Type B pancreatic cell (in vitro differentiated cells): ENCODE measurements around the gene CRK. TPM values are rescaled to one million over a fixed set of nuclear protein-coding genes. Genes with fewer than 3 reads are reported as not detected.

Experiments
- DNase-seq: peaks from one replicate; pipeline ENCODE4 v3.0.0; 2021; ENCODE audit warnings: mixed read lengths; ENCODE audit not compliant: unreplicated experiment; ENCODE audit errors: extremely low spot score
- H3K27ac Mint-ChIP-seq: 2 replicates; pipeline ENCODE4 v1.8.0; 2021; ENCODE audit warnings: mild to moderate bottlenecking, mixed read lengths
- H3K27me3 Mint-ChIP-seq: 2 replicates; pipeline ENCODE4 v1.8.0; 2021; ENCODE audit warnings: mixed read lengths
- H3K36me3 Mint-ChIP-seq: 2 replicates; pipeline ENCODE4 v1.8.0; 2021; ENCODE audit warnings: mixed read lengths
- H3K4me1 Mint-ChIP-seq: one replicate; pipeline ENCODE4 v1.8.0; 2021; ENCODE audit warnings: mixed read lengths; ENCODE audit not compliant: unreplicated experiment
- H3K4me3 Mint-ChIP-seq: 2 replicates; pipeline ENCODE4 v1.8.0; 2021; ENCODE audit warnings: mild to moderate bottlenecking, mixed read lengths
- H3K9me3 Mint-ChIP-seq: 2 replicates; pipeline ENCODE4 v1.8.0; 2021; ENCODE audit warnings: mixed read lengths
- CTCF ChIP-seq: fragments of 200-600 bp; sonication (generic); conservative IDR thresholded peaks from 2 replicates; pipeline ENCODE4 v1.5.0; 2021; ENCODE audit warnings: antibody characterized with exemption, mild to moderate bottlenecking
- long read RNA-seq: library from polyadenylated mRNA; unstranded; transcript quantifications from one replicate; pipeline ENCODE4 v2.0.0, GENCODE V29; 2020
- total RNA-seq: library from RNA; stranded (reverse); gene quantifications from 2 replicates; pipeline ENCODE4 v1.2.1, GENCODE V29; 2021; ENCODE audit warnings: low replicate concordance

Gene CRK
- total RNA-seq = 49.5 and 53.6 TPM in 2 replicates
- long read RNA-seq, partial matches to known transcripts = 4 of 18 reads
- long read RNA-seq, other reads (novel, unspliced or antisense) = 10 of 18 reads

DNA sequence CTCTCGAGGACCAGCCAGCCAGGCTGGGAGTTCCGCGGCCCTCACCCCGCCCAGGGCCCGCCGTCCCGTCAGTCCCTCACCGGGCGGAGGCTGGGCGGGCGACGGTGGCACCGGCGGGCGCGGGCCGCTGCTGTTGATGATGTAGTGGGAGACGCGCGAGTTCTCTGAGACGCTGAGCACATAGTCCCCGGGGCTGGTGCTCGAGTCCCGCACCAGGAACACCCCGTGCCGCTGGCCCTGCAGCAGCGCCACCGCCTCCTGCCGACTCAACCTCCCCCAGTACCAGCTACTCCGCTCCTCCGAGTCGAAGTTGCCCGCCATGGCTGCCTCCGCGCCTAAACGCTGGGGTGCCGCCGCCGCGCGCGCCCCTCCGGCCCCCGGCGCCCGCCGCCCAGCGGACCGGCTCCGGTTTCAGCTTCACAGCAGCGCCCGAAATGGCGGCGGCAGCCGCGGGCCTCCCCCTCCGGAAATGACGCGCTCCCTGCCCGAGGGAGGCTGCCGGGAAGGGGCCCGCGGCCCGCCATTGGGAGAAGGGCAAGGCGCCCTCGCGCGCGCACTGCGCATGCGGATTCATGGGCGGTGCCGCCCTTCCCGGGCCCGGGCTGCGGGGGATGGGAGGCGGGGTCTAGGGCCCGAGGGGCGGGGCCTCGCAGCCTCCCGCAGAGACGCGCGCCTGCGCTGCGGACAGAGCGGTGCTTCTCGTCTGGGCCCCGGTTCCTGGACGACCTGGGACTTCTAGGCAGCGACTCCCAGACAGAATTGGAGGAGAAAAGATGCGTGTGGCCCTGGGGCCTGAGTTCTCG, at the start of gene CRK:
Gene CRK (minus strand): TSS at position 436 of the 803 bp plus-strand sequence. CDS start 115 bp downstream, at position 321.
- DNase-seq = peak; percentile 100
- no peaks in the 10 kb centered on the region for H3K9me3 Mint-ChIP-seq
- no peak for TF ChIP-seq CTCF
- H3K36me3 Mint-ChIP-seq = no peaks in the 10 kb centered on the region
- H3K4me3 Mint-ChIP-seq = peak within 1 kb of the TSS; percentile 93
- peaks cover 23% of the 10 kb centered on the region for H3K4me1 Mint-ChIP-seq
- H3K27ac Mint-ChIP-seq = peak within 1 kb of the TSS; percentile 95
- H3K27me3 Mint-ChIP-seq = no peaks in the 10 kb centered on the region

- Mint-ChIP-seq H3K9me3 (no peaks in the 10 kb centered on the region), H3K4me1 (peaks cover 12% of the 10 kb centered on the region), H3K27ac (no peak overlapping the region), H3K36me3 (peaks cover 4% of the 10 kb centered on the region), H3K27me3 (no peaks in the 10 kb centered on the region), H3K4me3 (no peak overlapping the region)
- no peak for DNase-seq
- no peak for TF ChIP-seq CTCF
Observed at GRCh38 chr17:1505586-1505985, 49.6 kb upstream of the CRK start.

DNA sequence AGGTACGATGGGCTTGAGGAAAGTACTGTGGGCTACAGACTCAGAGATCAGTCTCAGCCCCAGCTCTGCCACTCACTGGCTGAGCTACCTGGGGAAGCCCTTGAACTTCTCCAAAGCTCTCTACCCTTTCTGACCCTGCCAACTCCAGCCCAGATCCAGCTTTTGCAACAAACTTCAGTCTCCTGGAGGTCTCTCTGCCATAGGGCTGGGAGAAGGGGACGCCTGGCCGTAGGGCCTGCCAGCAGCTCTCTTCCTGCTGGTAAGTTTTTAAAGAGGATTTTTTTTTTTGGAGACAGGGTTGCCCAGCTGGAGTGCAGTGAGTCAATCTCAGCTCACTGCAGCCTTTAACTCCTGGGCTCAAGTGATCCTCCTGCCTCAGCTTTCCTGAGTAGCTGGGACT, 48.8 kb upstream of the CRK start:
- DNase-seq = no peak
- Mint-ChIP-seq H3K9me3 (no peaks in the 10 kb centered on the region), H3K27ac (no peak overlapping the region), H3K4me3 (no peak overlapping the region), H3K27me3 (no peaks in the 10 kb centered on the region), H3K36me3 (peaks cover 4% of the 10 kb centered on the region), H3K4me1 (peaks cover 12% of the 10 kb centered on the region)
- no peak for TF ChIP-seq CTCF

- Mint-ChIP-seq H3K4me3 (no peak overlapping the region), H3K36me3 (no peaks in the 10 kb centered on the region), H3K4me1 (peaks cover 5% of the 10 kb centered on the region), H3K27ac (no peak overlapping the region), H3K27me3 (no peaks in the 10 kb centered on the region), H3K9me3 (no peaks in the 10 kb centered on the region)
- no peak for DNase-seq
- TF ChIP-seq CTCF = no peak
Observed at GRCh38 chr17:1503699-1504098, 47.7 kb upstream of the CRK start.

DNA sequence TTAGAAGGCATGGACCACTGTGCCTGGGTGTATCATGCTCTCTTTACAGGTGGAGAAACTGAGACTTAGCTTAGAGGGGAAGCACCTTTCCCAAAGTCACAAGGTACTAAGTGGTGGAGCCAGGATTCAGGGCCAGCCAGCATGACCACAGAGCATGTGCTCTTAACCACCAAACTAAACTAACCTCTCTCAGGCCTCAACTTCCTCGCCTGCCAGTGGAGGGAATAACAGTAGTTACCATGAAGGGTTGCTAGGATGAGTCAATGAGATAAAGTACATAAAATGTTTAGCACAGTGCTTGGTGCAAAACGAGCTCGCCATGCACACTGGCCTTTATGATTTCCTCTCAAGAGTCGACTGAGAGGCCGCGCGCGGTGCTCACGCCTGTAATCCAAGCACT, 42.8 kb upstream of the CRK start:
- DNase-seq = no peak
- Mint-ChIP-seq H3K9me3 (no peaks in the 10 kb centered on the region), H3K4me1 (peaks cover 6% of the 10 kb centered on the region), H3K4me3 (no peak overlapping the region), H3K27ac (peak overlapping the region; percentile 66), H3K27me3 (no peaks in the 10 kb centered on the region), H3K36me3 (no peaks in the 10 kb centered on the region)
- TF ChIP-seq CTCF = no peak
